ENCODE measurements around the gene NCAPD3.
"Not testable (repeated sequence)": the region's sequence is repeated elsewhere in the genome, so short reads cannot be mapped to it uniquely, and the experiment has no call there.

NCAPD3 gene

DNA sequence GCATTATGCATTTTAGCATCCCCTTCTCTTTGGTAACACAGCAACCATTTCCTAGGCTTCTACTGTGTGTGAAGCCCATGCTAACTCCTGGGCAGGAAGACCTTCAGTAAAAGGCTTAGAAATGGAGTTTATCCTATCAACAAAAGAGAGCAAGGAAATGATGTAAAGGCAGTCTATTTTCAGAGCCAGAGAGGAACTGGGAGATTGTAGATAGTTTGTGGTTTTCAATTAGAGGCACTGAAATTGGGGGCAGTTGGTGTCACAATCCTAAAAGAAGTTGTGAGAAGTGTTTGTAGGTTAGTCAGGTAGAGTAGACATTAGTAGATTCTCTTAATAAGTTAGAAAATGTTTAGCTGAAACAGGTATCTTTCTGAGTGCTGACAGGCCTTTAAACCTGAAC lies 36.7 kb upstream of the NCAPD3 start:
- no peak overlapping the region for H3K4me3 ChIP-seq (ENCODE audit: low read depth, low read length)
- TF ChIP-seq, protein P1, sequence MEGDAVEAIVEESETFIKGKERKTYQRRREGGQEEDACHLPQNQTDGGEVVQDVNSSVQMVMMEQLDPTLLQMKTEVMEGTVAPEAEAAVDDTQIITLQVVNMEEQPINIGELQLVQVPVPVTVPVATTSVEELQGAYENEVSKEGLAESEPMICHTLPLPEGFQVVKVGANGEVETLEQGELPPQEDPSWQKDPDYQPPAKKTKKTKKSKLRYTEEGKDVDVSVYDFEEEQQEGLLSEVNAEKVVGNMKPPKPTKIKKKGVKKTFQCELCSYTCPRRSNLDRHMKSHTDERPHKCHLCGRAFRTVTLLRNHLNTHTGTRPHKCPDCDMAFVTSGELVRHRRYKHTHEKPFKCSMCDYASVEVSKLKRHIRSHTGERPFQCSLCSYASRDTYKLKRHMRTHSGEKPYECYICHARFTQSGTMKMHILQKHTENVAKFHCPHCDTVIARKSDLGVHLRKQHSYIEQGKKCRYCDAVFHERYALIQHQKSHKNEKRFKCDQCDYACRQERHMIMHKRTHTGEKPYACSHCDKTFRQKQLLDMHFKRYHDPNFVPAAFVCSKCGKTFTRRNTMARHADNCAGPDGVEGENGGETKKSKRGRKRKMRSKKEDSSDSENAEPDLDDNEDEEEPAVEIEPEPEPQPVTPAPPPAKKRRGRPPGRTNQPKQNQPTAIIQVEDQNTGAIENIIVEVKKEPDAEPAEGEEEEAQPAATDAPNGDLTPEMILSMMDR (IDR thresholded peaks at IDR 0.05; ENCODE audit: insufficient read depth, low read depth, low read length, missing control alignments), result no peak
- no peak for DNase-seq (ENCODE audit: low read depth)

DNA sequence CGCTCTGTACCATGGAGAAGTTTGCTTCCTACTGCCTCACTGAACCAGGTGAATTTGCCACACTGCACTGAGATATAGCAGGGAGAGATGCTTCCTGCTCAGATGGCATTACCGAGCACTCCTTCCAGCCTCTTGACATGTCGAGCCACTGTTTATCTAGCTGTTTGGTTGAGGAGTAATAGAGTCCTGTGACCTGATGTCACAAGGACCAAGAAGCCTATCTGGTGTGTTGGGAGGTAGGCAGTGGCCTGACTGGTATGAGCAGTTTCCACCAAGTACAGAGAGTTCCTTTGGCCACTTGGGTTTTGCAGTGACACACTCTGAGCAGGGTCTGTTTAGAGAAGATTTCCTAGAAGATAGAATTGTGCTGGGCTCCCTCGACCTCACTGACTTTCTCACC lies 34.8 kb upstream of the NCAPD3 start:
- H3K4me3 ChIP-seq (ENCODE audit: low read depth, low read length), result no peak overlapping the region
- TF ChIP-seq, protein P1 (IDR thresholded peaks at IDR 0.05; ENCODE audit: insufficient read depth, low read depth, low read length, missing control alignments), result no peak
- DNase-seq (ENCODE audit: low read depth), result no peak

DNA sequence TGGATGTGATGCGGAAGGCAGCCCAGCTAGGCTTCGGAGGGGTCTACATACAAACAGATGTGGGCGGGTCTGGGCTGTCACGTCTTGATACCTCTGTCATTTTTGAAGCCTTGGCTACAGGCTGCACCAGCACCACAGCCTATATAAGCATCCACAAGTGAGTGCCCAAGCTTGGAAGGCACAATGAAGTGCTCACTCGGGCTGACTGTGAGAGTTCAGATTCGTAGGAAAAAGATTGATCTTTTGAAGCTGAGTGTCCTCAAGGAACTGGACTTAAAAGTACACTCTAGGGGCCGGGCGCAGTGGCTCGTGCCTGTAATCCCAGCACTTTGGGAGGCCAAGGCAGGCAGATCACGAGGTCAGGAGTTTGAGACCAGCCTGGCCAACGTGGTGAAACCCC lies 33.3 kb upstream of the NCAPD3 start:
- H3K4me3 ChIP-seq (ENCODE audit: low read depth, low read length), result no peak overlapping the region
- DNase-seq (ENCODE audit: low read depth), result no peak
- TF ChIP-seq, protein P1 (IDR thresholded peaks at IDR 0.05; ENCODE audit: insufficient read depth, low read depth, low read length, missing control alignments), result no peak

DNA sequence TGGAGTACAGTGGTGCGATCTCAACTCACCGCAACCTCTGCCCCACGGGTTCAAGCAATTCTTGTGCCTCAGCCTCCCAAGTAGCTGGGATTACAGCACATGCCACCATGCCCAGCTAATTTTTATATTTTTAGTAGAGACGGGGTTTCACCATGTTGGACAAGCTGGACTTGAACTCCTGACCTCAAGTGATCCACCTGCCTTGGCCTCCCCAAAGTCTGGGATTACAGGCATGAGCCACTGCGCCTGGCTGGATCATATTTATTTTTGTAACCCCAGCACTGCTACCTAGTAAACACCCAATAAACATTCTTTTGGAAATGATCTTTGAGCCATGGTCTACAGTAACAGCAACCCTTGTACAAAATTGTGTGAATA lies 31.4 kb upstream of the NCAPD3 start:
- not testable (repeated sequence) for DNase-seq (ENCODE audit: low read depth); H3K4me3 ChIP-seq (ENCODE audit: low read depth, low read length)

DNA sequence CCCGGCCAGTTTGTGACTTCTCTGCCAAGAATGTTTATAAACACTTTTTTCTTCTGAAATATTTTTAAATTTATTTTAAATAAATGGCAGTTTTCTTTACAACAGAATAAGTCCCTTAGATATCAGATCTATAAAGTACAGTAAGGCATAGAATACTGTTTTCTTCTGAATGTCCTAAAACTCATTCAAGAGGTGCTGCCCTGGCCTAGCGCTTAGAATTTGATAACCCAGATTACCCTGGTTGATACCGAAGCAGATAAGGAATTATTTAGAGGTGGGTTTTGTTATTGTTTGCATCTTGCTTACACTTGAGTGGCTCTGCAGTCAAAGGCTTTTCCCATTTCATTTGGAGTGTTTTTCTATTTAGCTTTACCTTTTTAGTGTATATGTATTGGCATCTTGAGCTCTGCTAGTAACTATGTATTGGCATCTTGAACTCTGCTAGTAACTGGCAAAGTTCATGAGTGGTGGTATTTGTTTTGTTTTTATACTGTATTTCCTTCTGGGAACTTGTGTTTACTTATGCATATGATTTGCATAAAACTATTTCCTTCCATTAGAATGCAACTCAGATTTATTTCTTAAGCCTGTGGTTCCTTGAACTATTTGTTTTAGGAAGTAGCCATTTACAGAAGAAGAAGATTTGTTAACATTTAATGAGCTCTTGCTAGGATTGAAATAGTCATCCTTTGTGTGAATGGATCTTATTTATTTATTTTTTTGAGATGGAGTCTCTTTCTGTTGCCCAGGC lies 30.8 kb upstream of the NCAPD3 start:
- no peak for DNase-seq (ENCODE audit: low read depth)
- peak overlapping the region; percentile 82 for H3K4me3 ChIP-seq (ENCODE audit: low read depth, low read length)
- TF ChIP-seq, protein P1 (IDR thresholded peaks at IDR 0.05; ENCODE audit: insufficient read depth, low read depth, low read length, missing control alignments), result no peak

DNA sequence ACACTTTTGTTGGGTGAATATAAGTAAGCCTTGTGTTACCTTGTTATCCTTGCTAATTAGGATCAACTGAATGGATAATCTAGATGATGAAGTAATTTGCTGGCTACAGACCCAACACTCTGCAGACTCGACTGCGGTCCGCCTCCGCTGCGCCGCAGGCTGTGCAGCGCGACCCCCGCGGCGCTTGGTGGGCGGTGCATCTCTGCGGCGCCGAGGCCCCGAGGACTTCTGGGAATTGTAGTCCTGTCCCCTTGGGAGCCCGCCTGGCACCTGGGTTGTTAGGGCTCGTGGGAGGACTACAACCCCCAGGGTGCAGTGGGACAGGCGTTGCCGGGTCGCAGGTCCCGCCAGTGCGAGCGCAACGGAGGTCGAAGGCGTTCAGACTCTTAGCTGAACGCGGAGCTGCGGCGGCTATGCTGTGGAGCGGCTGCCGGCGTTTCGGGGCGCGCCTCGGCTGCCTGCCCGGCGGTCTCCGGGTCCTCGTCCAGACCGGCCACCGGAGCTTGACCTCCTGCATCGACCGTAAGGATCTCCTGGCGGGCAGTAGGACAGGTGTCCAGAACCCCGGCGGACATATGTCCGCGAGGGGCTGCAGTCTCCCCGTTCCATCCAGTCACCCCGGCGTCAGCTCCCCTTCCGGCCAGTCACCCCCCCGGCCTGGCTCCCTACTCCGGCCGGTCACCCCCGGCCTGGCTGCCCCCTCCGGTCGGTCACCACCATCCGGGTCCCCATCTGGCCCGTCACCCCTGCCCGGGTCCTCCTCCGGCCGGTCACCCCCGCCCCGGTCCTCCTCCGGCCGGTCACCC lies 29.6 kb upstream of the NCAPD3 start, which contains the start of the genes ACAD8 and THYN1:
ACAD8 (plus strand) TSS at position 381 of the 806 bp plus-strand sequence; CDS start at position 414, 33 bp downstream.
THYN1 (minus strand) TSS at position 165 of the 806 bp plus-strand sequence. CDS start 470 bp downstream, outside the sequence.
- peak; percentile 97 for DNase-seq (ENCODE audit: low read depth)
- peak within 1 kb of the TSS; percentile 82 for H3K4me3 ChIP-seq (ENCODE audit: low read depth, low read length)
- TF ChIP-seq, protein P1 (IDR thresholded peaks at IDR 0.05; ENCODE audit: insufficient read depth, low read depth, low read length, missing control alignments), result peak; percentile 15
